ENCODE results near the gene ZBTB18. TPM values are rescaled to one million over a fixed set of nuclear protein-coding genes. Genes with fewer than 3 reads are reported as not detected.

ZBTB18 gene
- polyA plus RNA-seq, 6 donors from 2014 or later, result 3.4 to 12.0 (median 9.8) TPM

DNA sequence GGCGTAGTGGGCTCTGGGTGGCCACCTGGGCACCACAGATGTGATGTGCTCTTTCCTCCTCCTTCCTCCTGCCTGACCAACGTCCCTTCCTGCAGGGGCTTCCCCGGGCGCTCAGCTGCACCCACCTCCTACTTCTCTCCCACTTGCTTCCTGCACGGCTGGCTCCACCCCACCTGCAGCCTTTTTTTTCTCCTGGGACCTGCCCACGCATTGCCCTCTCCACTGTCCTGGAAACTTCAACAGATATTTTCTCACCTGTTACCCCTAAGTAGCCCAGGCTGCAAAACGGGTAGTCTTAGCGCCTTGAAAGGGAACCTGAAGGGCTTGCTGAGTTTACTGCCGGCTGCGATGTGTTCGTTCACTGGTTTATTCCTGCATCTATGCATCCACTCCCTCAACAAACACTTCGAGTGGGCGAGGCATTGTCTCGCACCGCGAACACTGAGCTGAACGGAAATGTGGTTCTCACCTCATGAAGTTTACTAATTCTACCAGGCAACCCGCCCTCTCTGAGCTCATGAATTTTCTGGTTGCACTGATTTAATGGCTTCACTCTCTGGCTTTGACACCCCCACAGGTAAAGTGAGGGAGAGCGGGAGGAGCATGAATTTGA is 23.6 kb downstream of the ZBTB18 start:
- peak overlapping the region; percentile 79 to 92 (median 85) for H3K4me3 Mint-ChIP-seq
- H3K4me1 Mint-ChIP-seq, result peaks cover 49 to 73% (median 70%) of the 10 kb centered on the region in 3 donors
- peak; percentile 73 for DNase-seq
- ATAC-seq (ENCODE audit: low read depth in 2 of 2), result peak; percentile 82 to 87
- no peaks in the 10 kb centered on the region for H3K27me3 Mint-ChIP-seq
- no peaks in the 10 kb centered on the region for H3K9me3 Mint-ChIP-seq
- peak overlapping the region; percentile 91 to 98 (median 96) for H3K27ac Mint-ChIP-seq
- H3K36me3 Mint-ChIP-seq, result no peaks in the 10 kb centered on the region

DNA sequence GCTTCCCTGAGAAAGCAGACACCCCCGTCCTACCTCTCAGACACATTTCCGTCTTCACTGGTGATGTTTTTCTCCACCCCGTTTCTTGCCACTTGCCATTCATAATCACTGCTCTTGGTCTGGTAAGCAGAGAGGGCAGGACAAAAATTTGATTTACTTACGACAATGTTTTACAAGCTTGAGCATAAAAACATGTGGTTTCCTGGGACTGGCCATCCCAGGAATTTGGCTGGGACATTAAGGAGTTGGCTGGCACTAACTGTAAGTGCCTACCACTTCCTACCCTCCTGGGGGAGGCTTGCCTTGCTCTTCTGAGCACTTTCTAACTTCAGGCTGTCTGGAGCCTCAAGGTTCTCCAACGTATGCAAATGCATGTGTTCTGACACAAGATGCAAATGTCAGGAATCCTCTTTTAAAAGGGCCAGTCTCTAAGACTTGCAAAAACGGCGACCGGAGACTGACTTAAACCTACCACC is 24.2 kb downstream of the ZBTB18 start:
- Mint-ChIP-seq H3K4me3 (peak overlapping the region; percentile 79 to 92 (median 85)), H3K27me3 (no peaks in the 10 kb centered on the region), H3K36me3 (no peaks in the 10 kb centered on the region), H3K27ac (peak overlapping the region; percentile 91 to 98 (median 96)), H3K9me3 (no peaks in the 10 kb centered on the region), H3K4me1 (peaks cover 45 to 73% (median 66%) of the 10 kb centered on the region in 3 donors)
- DNase-seq, result peak; percentile 41
- ATAC-seq (ENCODE audit: low read depth in 2 of 2), result peak; percentile 16 to 31

DNA sequence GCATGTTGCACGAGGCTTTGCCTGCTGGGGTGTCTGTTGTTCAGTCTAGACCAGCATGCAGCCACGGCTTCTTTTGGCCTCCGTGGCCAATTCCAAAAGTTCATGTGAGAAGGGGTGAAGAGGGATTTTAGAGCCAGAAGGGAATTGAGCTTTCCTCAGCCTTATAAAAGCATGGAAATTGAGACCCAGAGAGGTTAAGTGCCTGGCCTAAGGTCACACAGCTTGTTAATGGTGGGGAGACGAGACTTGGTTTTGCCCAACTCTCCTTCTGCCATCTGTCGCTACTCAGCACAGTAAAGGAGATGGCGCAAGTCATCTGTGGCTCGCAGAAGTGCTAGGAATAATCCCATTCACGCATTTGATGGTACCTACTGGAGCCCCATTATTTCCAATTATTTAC is 25.7 kb downstream of the ZBTB18 start:
- Mint-ChIP-seq H3K4me3 (peak overlapping the region in 4 of 8 donors; percentile 79 to 85 (median 82)), H3K9me3 (no peaks in the 10 kb centered on the region), H3K27me3 (peaks cover 0 to 1% (median 0%) of the 10 kb centered on the region in 3 donors), H3K27ac (peak overlapping the region in 3 of 6 donors; percentile 16 to 94 (median 29)), H3K36me3 (no peaks in the 10 kb centered on the region), H3K4me1 (peaks cover 45 to 73% (median 66%) of the 10 kb centered on the region in 3 donors)
- DNase-seq, result no peak
- ATAC-seq (ENCODE audit: low read depth in 2 of 2), result no peak

DNA sequence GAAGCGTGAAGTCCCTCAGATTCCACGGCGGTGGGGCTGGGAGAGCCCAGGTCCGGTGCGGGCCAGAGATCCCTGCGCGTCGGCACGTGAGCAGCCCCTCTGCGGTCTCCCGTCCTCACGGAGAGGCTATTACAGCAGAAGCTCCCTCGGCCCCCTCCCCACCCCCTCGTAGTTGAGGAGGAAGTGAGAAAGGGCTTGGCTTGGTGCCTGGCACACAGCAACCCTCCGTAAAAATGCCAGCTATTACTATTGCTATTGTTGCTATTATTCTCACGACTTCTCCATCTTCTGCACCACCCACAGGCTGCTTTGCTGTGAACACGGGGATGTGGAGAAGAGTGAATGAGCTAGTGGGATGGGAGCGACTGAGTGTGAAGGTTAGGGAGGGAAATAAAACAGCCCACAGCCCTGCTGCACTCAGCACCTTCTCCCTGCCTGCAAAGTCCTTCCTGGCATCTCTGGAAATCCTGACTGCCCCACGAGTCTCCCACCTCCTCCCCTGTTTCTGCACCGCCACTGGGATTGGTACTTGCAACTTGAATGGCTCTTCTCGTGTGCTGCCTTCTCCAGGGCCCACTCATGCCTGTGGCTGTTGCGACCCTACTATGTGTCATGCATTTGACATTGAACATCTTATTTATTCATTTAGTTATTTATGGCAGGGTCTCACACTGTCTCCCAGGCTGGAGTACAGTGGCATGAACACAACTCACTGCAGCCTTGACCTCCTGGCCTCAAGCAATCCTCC is 26.6 kb downstream of the ZBTB18 start:
- no peaks in the 10 kb centered on the region for H3K9me3 Mint-ChIP-seq
- peaks cover 47 to 70% (median 69%) of the 10 kb centered on the region in 3 donors for H3K4me1 Mint-ChIP-seq
- peak overlapping the region; percentile 65 to 89 (median 80) for H3K4me3 Mint-ChIP-seq
- peak; percentile 58 for DNase-seq
- H3K36me3 Mint-ChIP-seq, result peaks cover 0 to 7% of the 10 kb centered on the region in 2 donors
- peak overlapping the region in 5 of 6 donors; percentile 29 to 94 (median 61) for H3K27ac Mint-ChIP-seq
- peak; percentile 50 to 57 for ATAC-seq (ENCODE audit: low read depth in 2 of 2)
- peaks cover 0 to 10% (median 4%) of the 10 kb centered on the region in 3 donors for H3K27me3 Mint-ChIP-seq

DNA sequence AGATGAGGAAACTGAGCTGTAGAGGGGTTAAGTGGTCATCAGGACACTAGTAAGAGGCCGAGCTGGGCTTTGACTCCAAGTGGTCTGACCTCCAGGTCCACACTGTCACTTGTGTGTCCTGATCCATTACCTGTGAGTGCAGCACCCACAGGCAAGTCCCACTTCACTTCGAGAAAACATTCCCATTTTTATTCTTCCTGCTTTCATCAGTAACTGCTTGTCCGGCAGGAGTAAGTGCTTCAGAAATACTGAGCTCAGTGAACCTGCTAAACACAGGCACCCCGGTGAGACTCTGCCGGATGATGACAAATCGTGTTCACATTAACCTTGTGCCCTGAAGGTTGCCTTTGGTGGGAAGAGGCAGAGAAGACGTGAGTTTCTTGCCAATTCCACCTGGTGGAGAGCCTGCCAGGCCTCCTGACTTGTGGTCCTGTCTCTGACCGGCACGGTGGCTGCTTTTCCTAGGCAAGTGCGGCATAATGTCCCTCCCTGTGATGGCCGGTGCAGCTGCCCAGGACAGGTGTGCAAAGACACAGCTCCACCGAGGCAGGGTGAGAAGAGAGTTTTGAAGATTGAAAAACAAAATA is 29.4 kb downstream of the ZBTB18 start:
- no peak for ATAC-seq (ENCODE audit: low read depth in 2 of 2)
- no peak overlapping the region for H3K27ac Mint-ChIP-seq

DNA sequence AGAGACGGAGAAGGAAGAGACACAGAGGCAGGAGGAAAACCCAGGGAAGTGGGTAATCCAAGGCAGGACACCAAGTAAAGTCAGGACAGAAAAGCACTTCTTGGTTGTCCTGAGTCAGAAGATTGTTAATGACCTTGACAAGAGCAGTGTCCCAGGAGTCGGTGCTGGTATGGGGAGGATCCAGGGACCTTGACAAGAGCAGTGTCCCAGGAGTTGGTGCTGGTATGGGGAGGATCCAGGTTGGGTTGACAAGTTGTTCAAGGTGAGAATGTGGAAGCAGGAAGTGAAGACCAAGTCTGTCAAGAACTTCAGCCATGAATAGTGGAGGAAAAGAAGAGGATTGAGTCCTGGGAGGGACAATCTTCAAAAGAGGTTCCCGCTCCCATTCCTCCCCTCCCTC is 31.9 kb downstream of the ZBTB18 start:
- H3K27ac Mint-ChIP-seq, result peak overlapping the region in 2 of 6 donors; percentile 5 to 70
- ATAC-seq (ENCODE audit: low read depth in 2 of 2) (no peak), DNase-seq (no peak)
- peaks cover 0 to 2% (median 0%) of the 10 kb centered on the region in 7 donors for H3K9me3 Mint-ChIP-seq
- peak overlapping the region in 2 of 8 donors; percentile 36 to 43 for H3K4me3 Mint-ChIP-seq
- H3K27me3 Mint-ChIP-seq, result peaks cover 6 to 23% (median 14%) of the 10 kb centered on the region in 3 donors
- peaks cover 0 to 11% of the 10 kb centered on the region in 2 donors for H3K36me3 Mint-ChIP-seq
- H3K4me1 Mint-ChIP-seq, result peaks cover 24 to 36% (median 35%) of the 10 kb centered on the region in 3 donors

More for the DNA sequence above, 29.4 kb downstream of the ZBTB18 start:
- Mint-ChIP-seq H3K9me3 (no peaks in the 10 kb centered on the region), H3K4me3 (no peak overlapping the region), H3K27me3 (peaks cover 6 to 23% (median 14%) of the 10 kb centered on the region in 3 donors), H3K36me3 (peaks cover 0 to 11% of the 10 kb centered on the region in 2 donors), H3K4me1 (peaks cover 38 to 61% (median 58%) of the 10 kb centered on the region in 3 donors)
- no peak for DNase-seq

DNA sequence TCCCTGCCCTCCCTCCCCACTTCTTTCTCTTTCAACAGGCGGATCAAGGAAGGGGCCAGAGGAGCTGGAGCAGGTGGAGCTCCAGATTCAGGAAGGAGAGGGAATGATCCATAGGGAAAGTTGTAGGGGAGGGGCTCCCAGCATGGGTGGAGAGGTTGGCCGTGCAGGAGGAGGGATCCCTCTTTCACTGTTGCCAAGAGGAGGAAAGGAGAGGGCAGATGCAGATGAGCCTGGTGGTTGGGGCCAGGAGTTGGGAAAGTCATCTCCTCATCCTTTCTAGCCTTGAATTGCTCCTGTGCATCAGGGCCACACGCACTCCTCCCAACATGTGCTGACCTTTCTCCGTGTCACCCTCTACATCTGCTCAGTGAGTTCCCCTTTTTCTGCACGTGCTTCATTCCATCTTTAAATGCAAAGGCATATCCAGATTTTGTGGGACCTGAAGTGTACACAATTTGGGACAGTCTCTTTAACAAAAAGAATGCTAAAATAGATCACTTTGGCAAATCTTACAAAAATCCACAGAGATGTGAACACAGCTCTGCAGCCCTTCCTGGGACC is 32.4 kb downstream of the ZBTB18 start:
- no peak for DNase-seq
- ATAC-seq (ENCODE audit: low read depth in 2 of 2), result no peak
- peaks cover 19 to 31% (median 30%) of the 10 kb centered on the region in 3 donors for H3K4me1 Mint-ChIP-seq

DNA sequence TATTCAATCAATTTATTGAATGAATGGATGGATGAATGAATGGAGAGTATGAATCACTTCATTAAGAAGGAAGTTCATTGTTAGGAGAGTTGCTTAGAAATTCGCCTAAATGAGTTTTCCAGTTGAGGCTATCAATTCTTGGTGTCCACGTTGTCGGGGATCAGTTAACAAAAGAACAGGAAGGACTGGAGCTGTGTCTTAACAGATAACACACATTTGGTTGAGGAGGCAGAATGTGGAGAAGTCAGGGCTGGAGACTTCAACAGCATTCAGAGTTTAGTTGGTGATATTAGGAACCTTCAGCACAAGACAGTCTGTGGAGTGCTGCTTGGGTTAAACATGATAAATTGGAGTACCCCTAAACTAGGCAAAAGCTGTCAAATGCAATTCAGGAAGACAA is 33.7 kb downstream of the ZBTB18 start:
- Mint-ChIP-seq H3K27me3 (peaks cover 6 to 23% (median 14%) of the 10 kb centered on the region in 3 donors), H3K27ac (no peak overlapping the region), H3K4me3 (no peak overlapping the region), H3K36me3 (peaks cover 0 to 11% of the 10 kb centered on the region in 2 donors), H3K4me1 (peaks cover 17 to 26% (median 21%) of the 10 kb centered on the region in 3 donors), H3K9me3 (peaks cover 0 to 2% (median 0%) of the 10 kb centered on the region in 7 donors)
- DNase-seq (no peak), ATAC-seq (ENCODE audit: low read depth in 2 of 2) (no peak)

More for the DNA sequence above, 32.4 kb downstream of the ZBTB18 start:
- H3K27me3 Mint-ChIP-seq, result peaks cover 6 to 23% (median 14%) of the 10 kb centered on the region in 3 donors
- H3K9me3 Mint-ChIP-seq, result peaks cover 0 to 2% (median 0%) of the 10 kb centered on the region in 7 donors
- peaks cover 0 to 11% of the 10 kb centered on the region in 2 donors for H3K36me3 Mint-ChIP-seq
- peak overlapping the region in 1 of 6 donors; percentile 5 for H3K27ac Mint-ChIP-seq
- peak overlapping the region in 1 of 8 donors; percentile 36 for H3K4me3 Mint-ChIP-seq

DNA sequence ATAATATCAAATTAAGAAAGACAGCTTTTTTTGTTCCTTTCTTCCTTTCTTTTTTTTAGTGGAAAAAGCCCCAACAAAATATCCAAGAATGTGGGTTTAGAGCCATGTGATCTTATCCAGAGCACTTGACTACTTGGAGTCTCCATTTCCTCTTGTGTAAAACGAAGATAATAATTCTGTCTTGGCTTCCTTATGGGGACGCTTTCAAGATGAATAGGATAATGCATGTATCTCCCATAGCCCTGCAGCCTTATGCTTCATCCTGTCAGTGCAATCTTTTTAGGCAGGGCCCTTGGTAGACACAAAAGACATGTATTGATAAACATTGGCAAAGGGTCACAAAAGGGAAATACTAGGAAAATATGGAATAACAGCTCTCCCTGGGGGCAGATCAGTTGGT is 34.8 kb downstream of the ZBTB18 start:
- no peak overlapping the region for H3K4me3 Mint-ChIP-seq
- H3K27ac Mint-ChIP-seq, result no peak overlapping the region
- peaks cover 0 to 11% of the 10 kb centered on the region in 2 donors for H3K36me3 Mint-ChIP-seq
- ATAC-seq (ENCODE audit: low read depth in 2 of 2) (no peak), DNase-seq (no peak)
- H3K9me3 Mint-ChIP-seq, result peaks cover 0 to 2% (median 0%) of the 10 kb centered on the region in 7 donors
- H3K27me3 Mint-ChIP-seq, result peaks cover 6 to 23% (median 14%) of the 10 kb centered on the region in 3 donors
- H3K4me1 Mint-ChIP-seq, result peaks cover 17 to 26% (median 21%) of the 10 kb centered on the region in 3 donors

DNA sequence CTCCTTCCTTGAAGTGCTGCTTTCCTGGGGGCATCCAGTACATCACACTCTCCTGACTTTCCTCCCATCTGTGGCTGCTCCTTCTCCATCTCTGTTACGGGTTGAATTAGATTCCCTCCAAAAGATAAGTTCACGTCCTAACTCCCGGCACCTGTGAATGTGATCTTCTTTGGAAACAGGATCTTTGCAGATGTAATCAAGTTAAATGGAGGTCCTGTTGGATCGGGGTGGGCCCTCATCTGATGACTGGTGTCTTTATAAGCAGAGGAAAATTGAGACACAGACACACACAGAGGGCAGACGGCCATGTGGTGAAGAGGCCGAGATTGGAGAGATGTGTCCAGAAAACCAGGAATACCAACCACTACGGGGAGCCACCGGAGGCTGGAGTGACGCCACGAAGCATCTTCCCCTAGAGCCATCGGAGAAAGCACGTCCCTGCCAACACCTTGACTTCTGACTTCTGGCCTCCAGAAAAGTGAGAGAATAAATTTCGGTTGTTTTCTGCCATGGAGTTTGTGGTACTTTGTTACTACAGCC is 36.0 kb downstream of the ZBTB18 start:
- Mint-ChIP-seq H3K27me3 (peaks cover 6 to 18% (median 14%) of the 10 kb centered on the region in 3 donors), H3K4me3 (no peak overlapping the region), H3K9me3 (peaks cover 0 to 2% (median 0%) of the 10 kb centered on the region in 7 donors), H3K27ac (no peak overlapping the region), H3K4me1 (peaks cover 16 to 22% (median 21%) of the 10 kb centered on the region in 3 donors), H3K36me3 (peaks cover 0 to 10% of the 10 kb centered on the region in 2 donors)
- ATAC-seq (ENCODE audit: low read depth in 2 of 2) (no peak), DNase-seq (no peak)

DNA sequence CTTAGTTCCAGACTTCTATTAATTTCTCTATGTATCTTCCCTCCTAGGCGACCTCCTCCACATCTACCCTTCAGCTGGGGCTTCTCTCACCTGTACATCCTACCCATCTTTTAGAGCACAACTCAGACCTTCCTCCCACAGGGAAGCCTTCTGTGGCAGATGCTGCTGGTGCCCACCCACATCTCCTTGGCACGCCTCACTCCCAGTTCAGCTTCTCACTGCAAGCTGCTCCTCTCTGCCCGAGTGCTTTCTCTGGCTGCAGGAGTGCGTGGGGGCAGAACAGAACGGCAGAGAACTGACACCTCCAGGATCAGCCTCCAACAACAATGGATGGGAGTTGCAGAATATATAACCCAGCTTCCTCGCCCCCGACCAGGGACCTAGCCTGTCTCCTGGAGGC is 36.5 kb downstream of the ZBTB18 start:
- peak overlapping the region in 2 of 6 donors; percentile 18 to 32 for H3K27ac Mint-ChIP-seq
- ATAC-seq (ENCODE audit: low read depth in 2 of 2), result no peak

DNA sequence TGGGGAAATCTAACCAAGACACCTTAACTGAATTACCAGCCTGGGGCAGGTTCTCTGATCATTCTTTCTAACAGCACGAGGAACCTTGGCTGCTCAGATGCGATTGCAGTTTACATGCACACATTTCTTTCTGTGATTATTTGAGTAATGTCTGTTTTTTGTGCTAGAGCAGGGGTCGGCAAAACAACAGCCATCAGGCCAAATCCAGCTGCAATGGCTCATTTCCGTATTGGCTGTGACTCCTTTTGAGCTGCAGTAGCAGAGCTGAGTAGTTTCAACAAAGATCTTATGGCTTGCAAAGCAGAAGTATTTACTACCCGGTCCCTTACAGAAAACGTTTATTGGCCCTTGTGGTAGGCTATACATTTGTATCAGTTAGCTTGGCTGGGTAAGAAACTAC is 37.1 kb downstream of the ZBTB18 start:
- Mint-ChIP-seq H3K27me3 (peaks cover 6 to 12% (median 7%) of the 10 kb centered on the region in 3 donors), H3K9me3 (peaks cover 0 to 2% (median 0%) of the 10 kb centered on the region in 7 donors), H3K27ac (no peak overlapping the region), H3K36me3 (no peaks in the 10 kb centered on the region), H3K4me3 (no peak overlapping the region), H3K4me1 (peaks cover 5 to 13% (median 12%) of the 10 kb centered on the region in 3 donors)
- no peak for DNase-seq
- ATAC-seq (ENCODE audit: low read depth in 2 of 2), result no peak

More for the DNA sequence above, 36.5 kb downstream of the ZBTB18 start:
- Mint-ChIP-seq H3K4me1 (peaks cover 11 to 19% (median 17%) of the 10 kb centered on the region in 3 donors), H3K9me3 (peaks cover 0 to 2% (median 0%) of the 10 kb centered on the region in 7 donors), H3K27me3 (peaks cover 10 to 13% (median 10%) of the 10 kb centered on the region in 3 donors), H3K4me3 (no peak overlapping the region), H3K36me3 (peaks cover 0 to 5% of the 10 kb centered on the region in 2 donors)
- DNase-seq, result no peak

All from naive B cell (primary cell).